GM10847 (cell line): Measurements from ENCODE around the gene PAMR1.

Experiments
- POLR2A ChIP-seq: IDR thresholded peaks from 2 replicates; pipeline ENCODE4 v1.6.1; 2011; ENCODE audit not compliant: insufficient read length; ENCODE audit errors: extremely low read depth

PAMR1 gene

DNA sequence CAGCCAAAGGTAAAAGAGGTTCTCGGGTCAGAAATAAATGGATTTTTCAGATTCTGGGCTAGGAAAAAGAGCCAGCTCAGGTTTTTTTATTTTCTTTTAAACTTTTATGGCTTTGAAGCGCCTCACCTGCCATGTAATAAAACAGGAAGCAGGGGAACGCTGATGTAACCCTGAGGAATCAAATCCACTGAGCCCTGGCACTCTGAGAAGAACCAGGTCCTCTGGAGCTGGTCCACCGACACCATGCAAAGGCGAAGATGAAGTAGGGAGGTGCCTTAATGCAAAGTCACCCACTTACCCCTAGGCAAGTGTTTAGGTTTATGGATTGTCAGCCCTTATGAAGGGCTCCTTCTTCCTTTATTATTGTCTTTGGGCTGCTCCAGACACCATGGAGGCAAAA, 1.6 kb downstream of the PAMR1 start:
- no peak for TF ChIP-seq POLR2A

DNA sequence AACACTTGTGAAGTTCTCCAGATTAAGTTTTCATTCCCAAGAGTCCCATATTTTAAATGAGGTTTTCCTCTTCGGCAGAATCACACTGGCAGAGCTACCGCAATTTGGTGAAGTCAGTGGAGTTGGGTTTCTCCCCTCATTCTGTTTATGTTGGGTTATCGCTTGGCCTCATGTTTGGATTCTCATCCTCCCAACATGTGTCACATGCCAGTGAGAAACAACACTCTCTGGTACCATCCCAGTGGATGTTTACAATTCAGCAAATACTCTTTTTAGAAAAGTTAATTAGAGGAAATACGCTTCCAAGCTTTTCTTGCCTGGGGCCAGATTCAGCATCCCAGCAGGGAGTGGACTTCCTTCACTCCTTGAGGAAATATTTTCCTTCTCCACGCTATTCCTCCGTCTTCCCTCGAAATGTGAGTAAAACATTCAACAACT, 2.1 kb downstream of the PAMR1 start:
- TF ChIP-seq POLR2A, result no peak

DNA sequence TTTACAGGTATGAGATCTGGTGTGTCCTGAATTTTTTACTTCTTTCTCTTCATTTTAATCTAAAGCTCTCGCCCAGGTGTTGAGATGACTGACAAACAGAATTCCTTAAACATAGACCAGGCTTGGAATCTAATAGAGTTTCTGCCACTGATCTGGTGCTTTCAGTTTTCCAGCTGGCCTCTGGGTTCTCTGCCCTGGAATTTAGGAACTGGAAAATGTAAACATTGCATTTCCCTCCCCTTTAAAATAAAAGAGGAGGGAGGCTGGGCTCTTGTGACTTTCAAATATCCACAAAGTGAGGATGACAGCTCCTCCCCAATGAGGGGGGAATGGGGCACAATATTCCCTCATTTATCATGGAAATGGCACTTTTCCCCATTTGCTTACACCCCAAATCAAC, 5.0 kb downstream of the PAMR1 start:
- no peak for TF ChIP-seq POLR2A

DNA sequence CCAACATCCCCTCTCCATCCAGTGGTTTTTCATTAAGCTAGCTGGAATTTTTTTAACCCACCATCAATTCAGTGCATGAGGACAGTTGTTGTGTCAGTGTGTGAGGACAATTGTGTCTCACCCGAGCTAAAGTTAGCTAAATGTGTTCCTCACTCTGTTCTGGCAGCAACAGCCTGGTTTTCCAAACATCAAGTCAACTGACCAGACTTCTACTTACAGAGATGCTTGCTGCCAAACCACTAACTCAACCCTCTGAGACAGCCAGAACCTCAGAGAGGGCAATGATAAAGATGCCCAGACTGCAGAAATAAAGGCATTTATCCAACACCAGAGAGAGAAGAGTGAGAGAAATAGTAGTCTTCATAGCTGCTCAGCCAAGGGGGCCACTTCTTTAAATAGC, 6.7 kb downstream of the PAMR1 start:
- TF ChIP-seq POLR2A, result no peak

DNA sequence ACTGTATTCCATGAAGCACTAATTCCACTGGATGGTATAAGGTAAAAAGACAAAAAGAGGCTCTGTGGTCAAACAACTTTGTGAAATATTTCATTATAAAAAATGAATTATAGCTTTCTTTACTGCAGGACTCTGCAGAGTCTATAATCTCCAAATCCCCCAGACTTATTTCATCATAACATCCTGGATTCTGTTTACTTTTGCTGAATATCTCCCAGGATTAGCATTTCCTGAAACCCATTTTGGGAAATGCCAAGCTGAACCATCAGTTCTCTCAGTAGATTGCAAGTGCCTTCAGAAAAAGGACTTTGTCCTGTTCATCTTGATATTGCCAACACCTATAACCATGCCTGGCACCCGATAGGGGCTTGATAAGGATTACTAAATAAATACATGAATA, 7.9 kb downstream of the PAMR1 start:
- no peak for TF ChIP-seq POLR2A

DNA sequence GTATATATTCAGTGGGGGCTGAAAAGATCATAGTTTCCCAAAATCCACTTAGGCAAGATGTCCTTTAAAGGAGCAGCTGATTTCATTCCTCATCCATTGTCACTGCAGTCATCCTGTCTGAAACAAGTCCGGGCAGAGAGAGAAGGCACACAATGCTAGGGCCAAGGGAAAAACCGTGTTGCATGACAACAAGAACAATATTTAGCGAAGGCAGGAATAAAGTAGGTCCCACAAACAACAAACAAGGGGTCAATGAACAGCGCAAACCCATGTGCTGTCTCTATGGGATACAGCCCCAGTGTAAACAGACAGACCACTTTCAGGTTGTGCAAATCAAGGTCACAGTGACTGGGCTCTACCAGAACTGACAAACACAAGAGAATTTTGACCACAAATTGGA, 9.0 kb downstream of the PAMR1 start:
- no peak for TF ChIP-seq POLR2A

DNA sequence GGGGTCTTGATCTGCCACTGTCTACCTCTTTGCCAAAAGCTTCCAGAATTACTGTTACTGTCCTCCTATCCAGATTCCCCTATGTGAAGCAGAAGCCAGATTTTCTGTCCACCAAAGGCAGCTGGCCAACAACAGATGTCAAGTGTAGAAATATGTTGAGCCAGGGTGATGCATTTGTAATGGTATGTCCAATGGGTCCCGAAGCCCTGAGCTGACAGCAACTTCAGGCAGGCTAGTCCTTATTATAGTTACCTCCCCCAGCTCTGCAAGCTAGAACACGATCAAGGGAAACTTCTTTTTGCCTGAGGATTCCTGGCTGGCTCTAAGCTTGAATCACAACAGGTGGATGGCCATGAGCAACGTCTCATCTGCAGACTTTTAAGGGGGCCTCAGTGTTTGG, 10.2 kb downstream of the PAMR1 start:
- no peak for TF ChIP-seq POLR2A

DNA sequence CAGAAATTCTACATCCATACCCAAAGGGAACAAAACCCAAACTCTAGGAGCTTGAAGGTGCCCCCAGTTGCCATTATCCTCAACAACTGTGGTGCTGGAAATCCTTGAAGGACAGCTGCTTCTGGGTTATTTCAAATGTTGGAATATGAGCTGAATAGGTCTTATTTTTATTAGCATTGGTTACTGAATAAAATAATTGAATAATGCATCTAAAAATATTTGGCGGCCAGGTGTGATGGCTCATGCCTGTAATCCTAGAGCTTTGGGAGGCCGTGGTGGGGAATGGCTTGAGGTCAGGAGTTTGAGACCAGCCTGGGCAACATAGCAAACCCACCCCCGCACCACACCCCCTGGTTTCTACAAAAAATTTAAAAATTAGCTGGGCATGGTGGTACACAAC, 10.9 kb downstream of the PAMR1 start:
- no peak for TF ChIP-seq POLR2A

DNA sequence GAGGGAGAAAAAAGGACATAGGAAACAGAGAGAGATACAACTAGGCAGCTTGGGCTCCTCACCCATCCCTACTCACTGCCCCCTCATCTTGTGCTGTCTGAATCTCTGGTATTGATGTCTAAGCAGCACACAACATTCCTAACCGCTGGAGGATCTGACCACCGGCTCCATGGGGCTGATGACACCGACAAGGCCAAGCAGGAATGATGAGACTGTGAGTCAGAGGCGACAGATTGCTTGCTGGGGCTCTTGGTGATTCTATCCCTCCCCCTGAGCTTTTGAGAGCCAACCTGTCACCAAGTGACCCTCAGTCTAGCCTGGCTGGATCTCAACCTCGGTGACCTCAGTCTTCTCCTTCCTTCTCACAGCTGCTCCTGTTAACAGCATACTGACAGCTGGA, 13.8 kb downstream of the PAMR1 start:
- TF ChIP-seq POLR2A, result no peak

DNA sequence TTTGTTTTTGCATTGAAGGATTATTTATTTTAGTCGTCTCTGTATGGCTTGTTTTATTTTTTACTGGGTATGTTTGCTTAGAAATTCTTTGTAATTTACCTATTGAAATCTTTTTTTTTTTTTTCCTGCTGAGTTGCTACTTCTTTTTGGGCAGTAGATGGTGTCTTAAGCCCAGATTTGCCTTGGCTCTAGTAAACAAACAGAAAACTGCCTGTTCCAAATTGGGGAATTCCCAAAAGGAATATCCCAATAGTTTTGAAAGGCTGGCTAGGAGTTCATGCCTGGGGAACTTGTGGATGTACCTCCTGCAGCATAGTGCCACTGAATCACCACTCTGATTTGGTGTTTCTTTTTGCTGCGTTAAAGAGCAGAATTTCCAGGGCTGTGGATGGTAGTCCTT, 17.7 kb downstream of the PAMR1 start:
- TF ChIP-seq POLR2A, result no peak

DNA sequence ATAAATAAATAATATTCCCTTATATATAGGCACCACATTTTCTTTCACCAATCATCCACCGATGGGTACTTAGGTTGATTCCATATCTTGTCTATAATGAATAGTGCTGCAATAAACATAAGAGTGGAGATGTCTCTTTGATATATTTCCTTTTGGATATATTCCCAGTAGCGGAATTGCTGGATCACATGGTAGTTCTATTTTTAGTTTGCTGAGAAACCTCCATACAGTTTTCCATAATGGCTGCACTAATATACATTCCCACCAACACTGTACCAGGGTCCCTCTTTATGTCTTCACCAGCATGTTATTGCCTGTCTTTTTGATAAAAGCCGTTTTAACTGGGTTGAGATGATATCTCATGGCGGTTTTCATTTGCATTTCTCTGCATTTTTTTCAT, 23.6 kb downstream of the PAMR1 start:
- no peak for TF ChIP-seq POLR2A

DNA sequence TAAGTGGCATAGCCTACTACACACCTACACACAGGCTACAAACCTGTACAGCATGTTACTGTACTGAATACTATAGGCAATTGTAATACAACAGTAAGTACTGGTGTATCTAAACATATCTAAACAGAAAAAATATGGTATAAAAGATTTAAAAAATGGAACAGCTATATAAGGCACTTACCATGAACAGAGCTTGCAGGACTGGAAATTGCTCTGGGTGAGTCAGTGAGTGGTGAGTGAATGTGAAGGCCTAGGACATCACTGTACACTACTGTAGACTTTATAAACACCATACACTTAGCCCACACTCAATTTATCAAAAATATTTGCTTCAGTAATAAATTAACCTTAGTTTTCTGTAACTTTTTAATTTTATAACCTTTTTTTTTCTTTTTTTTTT, 24.7 kb downstream of the PAMR1 start:
- no peak for TF ChIP-seq POLR2A

DNA sequence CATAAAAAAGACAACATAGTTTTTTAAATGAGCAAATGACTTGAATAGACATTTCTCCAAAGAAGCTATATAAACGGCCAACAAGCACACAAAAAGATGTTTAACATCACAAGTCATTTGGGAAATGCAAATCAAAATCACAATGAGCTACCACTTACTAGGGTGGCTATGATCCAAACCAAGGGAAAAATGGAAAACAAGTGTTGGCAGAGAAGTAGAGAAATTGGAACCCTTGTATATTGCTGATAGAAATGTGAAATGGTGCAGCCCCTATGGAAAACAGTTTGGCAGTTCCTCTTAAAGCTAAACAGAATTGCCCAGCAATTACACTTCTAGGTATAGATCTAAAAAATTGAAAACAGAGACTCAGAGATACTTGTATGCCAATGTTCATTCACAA, 29.0 kb downstream of the PAMR1 start:
- TF ChIP-seq POLR2A, result no peak

DNA sequence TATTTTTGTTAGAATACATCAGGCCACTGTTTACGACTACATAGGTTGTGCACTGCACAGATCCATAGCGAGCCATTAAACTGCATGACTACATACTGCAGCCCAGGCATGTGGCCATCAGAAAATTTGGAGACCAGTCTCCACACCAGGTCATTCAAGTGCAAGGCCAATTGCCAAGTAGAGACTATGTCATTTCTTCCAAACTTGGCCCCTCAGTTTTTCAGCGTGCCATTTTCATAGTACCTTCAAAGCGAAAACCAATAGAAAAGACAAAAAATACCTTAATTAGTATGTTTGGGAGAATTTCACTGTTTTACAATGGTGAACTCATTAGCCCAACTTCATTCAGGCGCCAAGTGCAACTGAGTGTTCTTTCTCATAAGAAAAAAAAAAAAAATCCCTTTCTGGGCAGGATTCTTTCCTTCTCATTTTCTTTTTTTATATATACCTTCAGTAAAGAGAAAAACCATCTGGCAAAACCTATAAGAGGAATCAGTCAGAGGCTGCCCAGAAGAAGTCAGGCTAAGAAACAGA, 30.4 kb downstream of the PAMR1 start:
- TF ChIP-seq POLR2A, result no peak

DNA sequence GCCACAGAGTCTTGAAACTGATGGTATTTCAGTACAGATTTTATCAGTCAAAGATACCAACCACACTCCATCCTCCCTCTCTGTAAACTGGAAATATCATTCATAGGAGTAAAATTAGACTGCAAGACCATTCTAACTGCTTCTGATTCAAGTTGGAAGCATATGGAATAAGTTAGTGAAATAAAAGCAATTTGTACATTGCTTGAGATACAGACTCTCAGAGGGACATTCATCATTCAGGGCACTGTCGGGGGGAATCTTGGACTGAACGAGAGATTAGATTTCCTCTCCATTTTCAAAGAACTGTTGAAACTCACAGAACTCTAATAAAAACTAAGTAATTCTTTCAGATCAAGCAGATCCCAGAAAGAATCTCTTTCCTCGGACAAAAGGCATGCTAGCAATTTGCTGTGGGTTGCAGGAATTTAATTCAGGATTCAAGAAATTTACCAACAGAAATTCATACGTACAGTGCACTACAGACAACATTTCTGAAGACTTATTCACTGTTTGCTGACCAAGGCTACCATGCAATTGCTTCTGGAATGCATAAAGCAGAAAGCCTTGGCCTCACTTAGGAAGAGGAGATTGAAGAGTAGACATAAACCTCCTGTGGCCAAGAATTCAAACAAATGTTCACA, 34.1 kb downstream of the PAMR1 start:
- TF ChIP-seq POLR2A, result no peak

DNA sequence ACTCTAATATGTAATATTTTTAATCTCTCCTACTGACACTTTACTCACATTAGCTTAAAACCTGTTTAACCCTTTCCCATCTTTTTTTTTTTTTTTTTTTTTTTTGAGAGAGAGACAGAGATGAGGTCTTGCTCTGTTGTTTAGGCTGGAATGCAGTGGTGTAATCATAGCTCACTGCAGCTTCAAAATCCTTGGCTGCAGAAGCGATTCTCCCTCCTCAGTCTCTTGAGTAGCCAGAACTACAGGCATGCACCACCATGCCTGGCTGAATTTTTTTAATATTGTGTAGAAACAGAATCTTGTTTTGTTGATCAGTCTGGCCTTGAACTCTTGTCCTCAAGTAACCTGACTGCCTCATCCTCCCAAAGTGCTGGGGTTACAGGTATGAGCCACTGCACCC, 37.3 kb downstream of the PAMR1 start:
- TF ChIP-seq POLR2A, result no peak

DNA sequence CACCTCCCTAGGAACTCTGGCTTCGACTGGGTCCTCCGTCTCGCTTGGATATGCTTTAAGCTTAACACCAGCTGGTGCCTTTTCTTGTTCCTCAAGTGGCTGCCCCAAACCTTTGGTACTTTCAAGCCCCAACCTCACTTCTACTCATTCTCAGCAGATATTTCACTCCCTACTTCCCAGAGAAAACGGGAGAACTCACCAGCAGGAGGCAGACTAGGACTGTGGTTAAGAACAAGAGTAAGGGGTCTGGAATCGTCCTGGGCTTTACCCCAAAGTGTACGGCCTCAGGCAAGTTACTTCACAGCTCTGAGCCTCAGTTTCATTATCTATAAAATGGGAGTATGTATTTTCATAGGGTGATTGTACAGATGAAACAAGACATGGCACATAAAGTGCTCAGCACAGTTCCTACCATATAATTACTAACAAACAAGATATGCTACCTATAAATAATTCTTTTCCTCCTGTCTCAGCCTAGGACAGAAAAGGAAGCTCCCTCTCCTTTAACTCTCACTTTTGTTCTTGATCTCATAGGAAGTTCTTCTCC, 37.8 kb downstream of the PAMR1 start:
- TF ChIP-seq POLR2A, result no peak
